A549 treated with ZK216348 at 1 μM for 4 hours (cell line): ENCODE data around the gene GLS. TPM values are rescaled to one million over a fixed set of nuclear protein-coding genes. Genes with fewer than 3 reads are reported as not detected.

Experiments
- total RNA-seq: library from RNA; stranded (reverse); fragments of 200-300 nt; extraction: Qiagen RNA extraction; gene quantifications from 5 replicates; pipeline ENCODE4 v1.2.3, GENCODE V29; 2022; ENCODE audit warnings: low read depth

GLS gene
- total RNA-seq, result 133 to 186 TPM (median 158 TPM) in 5 replicates

DNA sequence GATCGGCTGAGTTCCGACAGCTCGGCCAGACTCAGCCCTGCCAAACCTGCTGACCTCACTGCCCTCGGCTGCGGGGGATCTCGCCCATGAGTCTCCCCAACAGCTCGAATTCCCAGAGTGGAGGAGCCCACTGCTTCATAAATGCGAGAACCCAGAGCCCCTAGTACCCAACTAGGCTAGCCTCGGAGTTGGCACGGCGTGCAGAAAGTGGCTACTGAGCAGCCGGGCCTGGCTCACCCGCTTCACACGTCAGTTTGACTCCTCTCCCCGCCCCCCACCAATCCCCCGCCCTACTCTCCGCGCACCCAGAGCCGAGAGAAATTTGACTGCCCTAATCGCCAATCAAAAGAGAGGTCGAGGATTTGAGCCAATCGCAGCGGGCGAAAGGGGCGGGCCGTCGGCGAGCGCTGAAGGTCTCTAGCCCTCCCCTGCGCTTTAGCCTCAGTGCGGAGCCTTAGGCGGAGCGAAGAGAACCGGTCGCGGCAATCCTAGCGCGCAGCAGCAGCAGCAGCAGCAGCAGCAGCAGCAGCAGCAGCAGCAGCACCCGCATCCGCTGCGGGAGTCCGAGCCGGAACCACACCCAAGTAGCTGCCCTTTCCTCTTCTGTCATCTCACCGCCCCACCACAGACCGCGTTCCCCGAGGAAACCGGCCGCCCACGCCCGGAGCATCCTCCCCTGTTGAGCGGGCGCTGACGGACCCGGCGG, at the start of gene GLS:
Gene GLS (plus strand): TSS at position 444 of the 706 bp plus-strand sequence. CDS start 264 bp downstream, outside the sequence.

GRCh38 chr2:191013932-191014652, 133.5 kb downstream of the GLS start, which contains the start of gene STAT1:
Gene STAT1 (minus strand): TSS chr2:191014171. CDS start chr2:191010003, 4,168 bp downstream.

Other genes with a start within 250 kb of the GLS start
- gene NAB1, start 231.7 kb upstream of the GLS start, total RNA-seq, result 26.6 to 41.2 TPM (median 36.7 TPM) in 5 replicates
- gene STAT1, start 133.3 kb downstream of the GLS start, total RNA-seq, result 52.6 to 67.4 TPM (median 59.2 TPM) in 5 replicates